ENCODE results near the gene MMP24. TPM values are rescaled to one million over a fixed set of nuclear protein-coding genes. Genes with fewer than 3 reads are reported as not detected.

MMP24 gene
- total and polyA plus RNA-seq, 2 of the 13 experiments (the other 11 are each of a cell fraction or from before 2014, with no cell fraction given) = 0.29 to 0.35 TPM

- TF ChIP-seq ZFP91 (CRISPR knock-in tag; IDR thresholded peaks at IDR 0.05; ENCODE audit: borderline replicate concordance) = peak; percentile 92; the same call in 1 of the 2 replicates
- TF ChIP-seq ZNF589 (CRISPR knock-in tag; conservative IDR thresholded peaks at IDR 0.05) = peak; percentile 91; the same call in 1 of the 2 replicates
- peak; percentile 38 for TF ChIP-seq HNRNPK (IDR thresholded peaks at IDR 0.05; ENCODE audit: low read depth, low read length, poor library complexity, severe bottlenecking)
- TF ChIP-seq CHCHD3 (CRISPR knock-in tag; IDR thresholded peaks at IDR 0.05) = peak; percentile 98
- TF ChIP-seq ZNF776 (CRISPR knock-in tag; IDR thresholded peaks at IDR 0.05) = peak; percentile 95
- TF ChIP-seq KMT2B (CRISPR knock-in tag; IDR thresholded peaks at IDR 0.05) = peak; percentile 91
- TF ChIP-seq ZNF407 (CRISPR knock-in tag; IDR thresholded peaks at IDR 0.05; ENCODE audit: not compliant biosample characterization) = peak; percentile 68
- peak; percentile 92 for TF ChIP-seq ZFP1 (CRISPR knock-in tag; IDR thresholded peaks at IDR 0.05)
- peak; percentile 89 for TF ChIP-seq RBM39 (IDR thresholded peaks at IDR 0.05; ENCODE audit: low read depth, low read length, poor library complexity, severe bottlenecking)
- TF ChIP-seq ELF4 (CRISPR knock-in tag; IDR thresholded peaks at IDR 0.05; ENCODE audit: borderline replicate concordance) = peak; percentile 91; the same call in 1 of the 2 replicates
- no peak for TF ChIP-seq ZNF383 (CRISPR knock-in tag; IDR thresholded peaks at IDR 0.05; ENCODE audit: borderline replicate concordance)
- TF ChIP-seq ZNF101 (CRISPR knock-in tag; IDR thresholded peaks at IDR 0.05; ENCODE audit: borderline replicate concordance, low read depth) = 0 out of 2 replicates have a peak, but pooled peaks have one; percentile 46
- TF ChIP-seq KAT7 (CRISPR knock-in tag; IDR thresholded peaks at IDR 0.05; ENCODE audit: borderline replicate concordance) = peak; percentile 97
- no peak for TF ChIP-seq ZNF432 (CRISPR knock-in tag; IDR thresholded peaks at IDR 0.05; ENCODE audit: borderline replicate concordance)
- TF ChIP-seq ZNF143 (CRISPR knock-in tag; IDR thresholded peaks at IDR 0.05) = peak; percentile 71
- no peak for TF ChIP-seq PREB (CRISPR knock-in tag; IDR thresholded peaks at IDR 0.05)
- peak; percentile 19; the same call in 1 of the 2 replicates for TF ChIP-seq TGIF2 (CRISPR knock-in tag; IDR thresholded peaks at IDR 0.05)
- TF ChIP-seq ZFP62 (CRISPR knock-in tag; IDR thresholded peaks at IDR 0.05) = peak; percentile 62; the same call in 1 of the 2 replicates
Measured at GRCh38 chr20:35284267-35284991, 57.9 kb downstream of the MMP24 start, which contains the start of gene EIF6 (continued).

Measured in HepG2 (cell line).